Caco-2 (cell line): ENCODE measurements around the gene CABP2. TPM values are rescaled to one million over a fixed set of nuclear protein-coding genes. Genes with fewer than 3 reads are reported as not detected.

ENCODE experiments used
- BruUV-seq: library from RNA; stranded (reverse); fragments of 400-500 nt; replicated peaks from 2 replicates; lab custom pipeline; 2021; lab: Mats Ljungman, UMichigan
- CTCF ChIA-PET: fragments of 300-600 bp; sonication (Branson Sonifier 250); formaldehyde crosslinking; loops from one replicate; lab custom pipeline; 2022; ENCODE audit warnings: antibody characterized with exemption; lab: Charles Lee
- POLR2A ChIA-PET: fragments of 300-600 bp; sonication (Branson Sonifier 250); formaldehyde crosslinking; loops from one replicate; lab custom pipeline; 2022; ENCODE audit warnings: antibody characterized with exemption; lab: Charles Lee
- DNase-seq, 2 experiments: peaks; one replicate each; pipeline versions ENCODE4 v3.0.0 to v3.0.0-alpha.2; 2020 to 2022
- H3K27me3 ChIP-seq: replicated peaks from 2 replicates; pipeline ENCODE4 v1.6.0; 2011; ENCODE audit warnings: low read length; ENCODE audit not compliant: control insufficient read depth, insufficient read depth
- H3K36me3 ChIP-seq: 2 replicates; pipeline ENCODE4 v1.5.1; 2011; ENCODE audit warnings: low read length; ENCODE audit not compliant: control insufficient read depth, insufficient read depth
- H3K4me1 ChIP-seq: fragments of 250-450 bp; sonication (Bioruptor Pico); 2 replicates; pipeline ENCODE4 v1.5.1; 2020; ENCODE audit warnings: mild to moderate bottlenecking
- H3K4me3 ChIP-seq: 2 replicates; pipeline ENCODE4 v1.5.1; 2011; ENCODE audit warnings: low read depth, mild to moderate bottlenecking, control low read depth, low read length
- H3K9me3 ChIP-seq: fragments of 250-450 bp; sonication (Bioruptor Pico); 2 replicates; pipeline ENCODE4 v1.5.1; 2020; ENCODE audit warnings: mild to moderate bottlenecking, moderate library complexity
- H3K27ac Mint-ChIP-seq: one replicate; pipeline ENCODE4 v1.8.0; 2022; ENCODE audit warnings: mixed read lengths; ENCODE audit not compliant: unreplicated experiment
- H3K27me3 Mint-ChIP-seq: one replicate; pipeline ENCODE4 v1.8.0; 2022; ENCODE audit warnings: mixed read lengths; ENCODE audit not compliant: insufficient read depth, unreplicated experiment
- H3K36me3 Mint-ChIP-seq: one replicate; pipeline ENCODE4 v1.8.0; 2022; ENCODE audit warnings: mild to moderate bottlenecking, mixed read lengths; ENCODE audit not compliant: insufficient read depth, unreplicated experiment
- H3K4me1 Mint-ChIP-seq: one replicate; pipeline ENCODE4 v1.8.0; 2022; ENCODE audit warnings: low read depth, mixed read lengths; ENCODE audit not compliant: unreplicated experiment
- H3K4me3 Mint-ChIP-seq: one replicate; pipeline ENCODE4 v1.8.0; 2022; ENCODE audit warnings: mild to moderate bottlenecking, moderate library complexity, mixed read lengths; ENCODE audit not compliant: unreplicated experiment
- H3K9me3 Mint-ChIP-seq: one replicate; pipeline ENCODE4 v1.8.0; 2022; ENCODE audit warnings: mixed read lengths; ENCODE audit not compliant: unreplicated experiment
- CTCF ChIP-seq, 2 experiments: fragments of 200-600 bp in 1 of 2; IDR thresholded peaks; 1 replicate in 1 of 2; 2 replicates in 1 of 2; pipeline versions ENCODE4 v1.5.1 to v1.8.0; 2011 to 2022; ENCODE audit warnings: antibody characterized with exemption in 1 of 2, control low read depth in 1 of 2, inconsistent platforms in 1 of 2, low read depth in 1 of 2, low read length in 1 of 2, mild to moderate bottlenecking in 1 of 2, moderate library complexity in 1 of 2; ENCODE audit not compliant: insufficient read depth in 1 of 2, severe bottlenecking in 1 of 2, unreplicated experiment in 1 of 2
- intact Hi-C: fragments of 100-400 bp; cut with micrococcal nuclease; formaldehyde crosslinking; loops from one replicate; pipeline ENCODE4 v1.10.0; 2022; ENCODE audit not compliant: unreplicated experiment
- total RNA-seq: library from RNA; stranded (reverse); gene quantifications from 2 replicates; pipeline ENCODE4 v1.2.3, GENCODE V29; 2022

Gene CABP2
- total RNA-seq, 1 experiment from 2014 or later: not detected

DNA sequence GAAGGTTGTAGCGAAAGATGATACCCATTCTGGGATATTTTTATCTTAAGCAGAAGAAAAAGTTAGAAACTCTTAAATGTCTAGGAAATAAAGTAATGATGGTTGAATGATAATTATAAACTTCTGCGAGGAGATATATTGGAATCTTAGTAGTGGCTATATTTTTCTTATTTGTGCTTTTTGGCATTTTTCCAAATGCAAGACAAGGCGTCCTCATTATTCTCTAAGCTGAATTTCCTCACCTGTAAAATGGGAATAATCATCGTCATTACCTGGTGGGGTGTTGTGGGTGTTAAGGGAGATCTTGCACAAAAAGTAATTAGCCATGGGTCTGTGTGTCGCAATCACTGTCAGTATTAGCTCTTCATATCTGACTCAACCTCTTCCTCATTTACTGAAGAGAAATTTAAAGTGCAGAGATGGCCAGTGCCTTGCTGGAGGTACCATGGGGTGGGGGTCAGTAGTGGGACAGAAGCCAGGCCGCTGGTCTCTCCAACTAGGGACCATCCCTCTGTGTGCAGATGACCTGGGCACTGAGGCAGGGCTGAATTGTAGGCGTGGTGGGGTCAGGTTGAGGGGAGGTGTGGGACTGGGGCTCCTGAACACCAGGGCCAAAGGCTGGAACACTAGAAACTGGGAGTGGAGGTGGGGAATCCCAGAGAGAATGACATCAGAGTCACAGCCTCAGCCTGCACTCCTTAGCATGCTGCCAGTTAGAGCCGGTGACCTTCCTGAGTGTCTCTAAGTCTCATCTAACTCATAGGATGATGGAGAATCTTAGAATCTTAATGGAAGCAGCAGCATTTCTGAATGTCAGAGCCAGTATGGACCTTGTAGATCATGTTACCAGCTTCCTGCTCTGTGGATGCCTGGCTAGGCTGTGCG, 22.2 kb downstream of the CABP2 start:
- intact Hi-C loops: loop anchor here (10.0 kb wide), 1 partner anchor 386 kb away; the partner anchor contains the start of gene KDM2A
- CTCF ChIA-PET: no interaction called here
- DNase-seq: peak in 1 of 2 experiments; percentile 33
- no peak overlapping the region for H3K4me3 ChIP-seq
- H3K4me3 Mint-ChIP-seq: no peak overlapping the region
- H3K4me1 Mint-ChIP-seq: peaks cover 15% of the 10 kb centered on the region
- no peaks in the 10 kb centered on the region for H3K27me3 Mint-ChIP-seq
- no peaks in the 10 kb centered on the region for H3K9me3 Mint-ChIP-seq
- peaks cover 4% of the 10 kb centered on the region; the same call in 1 of the 2 replicates for H3K36me3 ChIP-seq
- H3K4me1 ChIP-seq: peaks cover 11% of the 10 kb centered on the region
- TF ChIP-seq CTCF (IDR thresholded peaks at IDR 0.05; ENCODE audit: insufficient read depth in 1 of 2, low read depth in 1 of 2, low read length in 1 of 2, severe bottlenecking in 1 of 2, unreplicated experiment in 1 of 2): no peak
- H3K9me3 ChIP-seq: no peaks in the 10 kb centered on the region
- peaks cover 63% of the 10 kb centered on the region for H3K36me3 Mint-ChIP-seq
- POLR2A ChIA-PET: no interaction called here
- H3K27ac Mint-ChIP-seq: no peak overlapping the region
- H3K27me3 ChIP-seq: no peaks in the 10 kb centered on the region
- no TSS peak for BruUV-seq

- H3K27me3 ChIP-seq: no peaks in the 10 kb centered on the region
- DNase-seq: no peak
- Mint-ChIP-seq H3K4me1 (peaks cover 9% of the 10 kb centered on the region), H3K4me3 (no peak overlapping the region), H3K27me3 (no peaks in the 10 kb centered on the region), H3K36me3 (peaks cover 66% of the 10 kb centered on the region), H3K27ac (no peak overlapping the region), H3K9me3 (no peaks in the 10 kb centered on the region)
- no peaks in the 10 kb centered on the region for H3K9me3 ChIP-seq
- no peak overlapping the region for H3K4me3 ChIP-seq
- intact Hi-C loops: loop anchor here (10.0 kb wide), 1 partner anchor 386 kb away; the partner anchor contains the start of gene KDM2A
- peaks cover 5% of the 10 kb centered on the region for H3K4me1 ChIP-seq
- CTCF ChIA-PET: interaction anchor here (1.1 kb wide), 1 partner anchor 129 kb away, joined by 5 read pairs; the partner anchor contains the start of gene NUDT8
- POLR2A ChIA-PET: no interaction called here
- no TSS peak for BruUV-seq
- TF ChIP-seq CTCF (IDR thresholded peaks at IDR 0.05; ENCODE audit: insufficient read depth in 1 of 2, low read depth in 1 of 2, low read length in 1 of 2, severe bottlenecking in 1 of 2, unreplicated experiment in 1 of 2): no peak
- H3K36me3 ChIP-seq: peaks cover 4% of the 10 kb centered on the region; the same call in 1 of the 2 replicates
Observed at GRCh38 chr11:67500484-67500821, 22.8 kb downstream of the CABP2 start.

- H3K27me3 Mint-ChIP-seq: no peaks in the 10 kb centered on the region
Observed at GRCh38 chr11:67499808-67500483, 23.3 kb downstream of the CABP2 start.

More at GRCh38 chr11:67499808-67500483, 23.3 kb downstream of the CABP2 start:
- no peaks in the 10 kb centered on the region for H3K9me3 Mint-ChIP-seq
- Histone ChIP-seq H3K27me3 (no peaks in the 10 kb centered on the region), H3K36me3 (peaks cover 4% of the 10 kb centered on the region; the same call in 1 of the 2 replicates), H3K4me3 (no peak overlapping the region), H3K4me1 (peaks cover 3% of the 10 kb centered on the region; the same call in 1 of the 2 replicates), H3K9me3 (no peaks in the 10 kb centered on the region)
- no peak for TF ChIP-seq CTCF (IDR thresholded peaks at IDR 0.05; ENCODE audit: insufficient read depth in 1 of 2, low read depth in 1 of 2, low read length in 1 of 2, severe bottlenecking in 1 of 2, unreplicated experiment in 1 of 2)
- BruUV-seq: no TSS peak
- H3K36me3 Mint-ChIP-seq: peaks cover 66% of the 10 kb centered on the region
- intact Hi-C loops: loop anchor here (10.0 kb wide), 1 partner anchor 385 kb away; the partner anchor contains the start of gene KDM2A
- CTCF ChIA-PET: interaction anchor here (1.1 kb wide), 1 partner anchor 130 kb away, joined by 5 read pairs; the partner anchor contains the start of gene NUDT8
- no peak overlapping the region for H3K27ac Mint-ChIP-seq
- POLR2A ChIA-PET: no interaction called here
- peak in 1 of 2 experiments; percentile 37 for DNase-seq
- H3K4me3 Mint-ChIP-seq: no peak overlapping the region
- H3K4me1 Mint-ChIP-seq: peaks cover 7% of the 10 kb centered on the region
